Measurements from ENCODE around the gene CENPQ. TPM values are rescaled to one million over a fixed set of nuclear protein-coding genes. Genes with fewer than 3 reads are reported as not detected.

Gene CENPQ, protein sequence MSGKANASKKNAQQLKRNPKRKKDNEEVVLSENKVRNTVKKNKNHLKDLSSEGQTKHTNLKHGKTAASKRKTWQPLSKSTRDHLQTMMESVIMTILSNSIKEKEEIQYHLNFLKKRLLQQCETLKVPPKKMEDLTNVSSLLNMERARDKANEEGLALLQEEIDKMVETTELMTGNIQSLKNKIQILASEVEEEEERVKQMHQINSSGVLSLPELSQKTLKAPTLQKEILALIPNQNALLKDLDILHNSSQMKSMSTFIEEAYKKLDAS
- 1 to 10 TPM; 2.5 to 4.3 (median 2.8) TPM for total RNA-seq

DNA sequence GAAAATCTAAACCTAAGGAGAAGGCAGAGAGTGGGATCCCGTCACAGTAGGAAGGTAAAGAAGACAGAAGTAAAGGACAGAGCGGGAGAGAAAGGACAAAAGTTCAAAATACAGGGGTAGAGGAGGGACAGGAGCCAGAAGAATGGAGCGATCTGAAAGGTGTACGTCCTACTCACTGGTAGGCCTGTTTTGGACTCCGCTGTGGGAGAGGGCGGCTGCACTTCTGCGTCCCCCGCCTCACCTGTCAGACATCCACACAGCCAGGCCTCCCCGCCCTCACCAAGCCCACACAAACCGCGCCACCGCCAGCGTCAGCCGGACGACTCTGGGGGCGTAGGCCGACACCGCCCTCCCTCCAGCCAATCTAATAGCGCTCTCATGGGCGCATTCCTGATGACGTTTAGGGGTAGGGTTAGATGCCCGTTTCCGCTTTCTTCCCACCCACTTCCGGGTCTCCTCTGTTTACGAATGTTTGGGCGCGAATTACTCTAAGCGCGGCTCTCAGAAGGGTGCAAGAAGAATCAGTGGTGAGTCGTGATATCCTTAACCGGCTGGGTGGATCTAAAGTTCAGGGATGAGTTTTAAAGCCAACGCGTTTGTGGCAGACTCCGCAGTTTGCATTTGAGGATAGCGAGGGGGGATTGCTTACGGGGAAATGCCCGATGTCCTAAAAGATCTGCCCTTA is at the start of gene CENPQ, which contains the start of gene MMUT:
Gene CENPQ, plus strand, starts transcription at position 444 of the 685 bp plus-strand sequence. CDS start 6,807 bp downstream, outside the sequence.
Gene MMUT, minus strand, starts transcription at position 327 of the 685 bp plus-strand sequence. CDS start 3,787 bp downstream, outside the sequence.
- H3K4me3 ChIP-seq (ENCODE audit: low read depth, poor library complexity, severe bottlenecking) = peak within 1 kb of the TSS; percentile 77
- peak; percentile 95 to 98 for DNase-seq (ENCODE audit: low spot score in 2 of 2)
- 0 to 1% methylated on average over 37 of the region's 37 CpGs for WGBS, 2 donors
- TF ChIP-seq POLR2A (IDR thresholded peaks at IDR 0.05) = no peak
- TF ChIP-seq, protein P1, sequence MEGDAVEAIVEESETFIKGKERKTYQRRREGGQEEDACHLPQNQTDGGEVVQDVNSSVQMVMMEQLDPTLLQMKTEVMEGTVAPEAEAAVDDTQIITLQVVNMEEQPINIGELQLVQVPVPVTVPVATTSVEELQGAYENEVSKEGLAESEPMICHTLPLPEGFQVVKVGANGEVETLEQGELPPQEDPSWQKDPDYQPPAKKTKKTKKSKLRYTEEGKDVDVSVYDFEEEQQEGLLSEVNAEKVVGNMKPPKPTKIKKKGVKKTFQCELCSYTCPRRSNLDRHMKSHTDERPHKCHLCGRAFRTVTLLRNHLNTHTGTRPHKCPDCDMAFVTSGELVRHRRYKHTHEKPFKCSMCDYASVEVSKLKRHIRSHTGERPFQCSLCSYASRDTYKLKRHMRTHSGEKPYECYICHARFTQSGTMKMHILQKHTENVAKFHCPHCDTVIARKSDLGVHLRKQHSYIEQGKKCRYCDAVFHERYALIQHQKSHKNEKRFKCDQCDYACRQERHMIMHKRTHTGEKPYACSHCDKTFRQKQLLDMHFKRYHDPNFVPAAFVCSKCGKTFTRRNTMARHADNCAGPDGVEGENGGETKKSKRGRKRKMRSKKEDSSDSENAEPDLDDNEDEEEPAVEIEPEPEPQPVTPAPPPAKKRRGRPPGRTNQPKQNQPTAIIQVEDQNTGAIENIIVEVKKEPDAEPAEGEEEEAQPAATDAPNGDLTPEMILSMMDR (IDR thresholded peaks at IDR 0.05) = no peak
- intact Hi-C loops (cut with DNase I; ENCODE audit: low total_unique reads) = no loop called here

DNA sequence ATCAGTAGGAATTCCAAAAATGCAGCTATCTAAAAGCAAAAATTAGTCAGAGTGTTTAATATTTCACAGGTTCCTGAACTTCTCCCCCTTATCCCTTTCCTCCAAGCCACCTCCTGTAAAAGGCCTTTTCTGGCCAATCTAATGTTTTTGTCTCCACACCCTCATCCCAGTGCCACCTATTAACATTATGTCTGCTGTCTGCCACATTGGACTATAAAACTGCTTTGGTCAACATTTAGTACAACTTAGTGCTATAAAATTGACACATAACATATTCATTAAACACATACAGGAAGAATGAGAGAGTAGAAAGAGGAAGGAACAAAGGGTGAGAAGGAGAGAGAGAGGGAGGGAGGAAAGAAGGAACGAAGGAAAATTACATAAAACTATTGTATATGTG is 47.8 kb upstream of the CENPQ start:
- WGBS, 2 donors = 42% methylated on average over 1 of the region's 1 CpG
- H3K4me3 ChIP-seq (ENCODE audit: low read depth, poor library complexity, severe bottlenecking) = no peak overlapping the region
- TF ChIP-seq, protein P1 (IDR thresholded peaks at IDR 0.05) = no peak
- TF ChIP-seq POLR2A (IDR thresholded peaks at IDR 0.05) = no peak
- no peak for DNase-seq (ENCODE audit: low spot score in 2 of 2)
- intact Hi-C loops (cut with DNase I; ENCODE audit: low total_unique reads) = loop anchor here (10.0 kb wide), 1 partner anchor 1631 kb away; the partner anchor contains the start of gene OPN5

DNA sequence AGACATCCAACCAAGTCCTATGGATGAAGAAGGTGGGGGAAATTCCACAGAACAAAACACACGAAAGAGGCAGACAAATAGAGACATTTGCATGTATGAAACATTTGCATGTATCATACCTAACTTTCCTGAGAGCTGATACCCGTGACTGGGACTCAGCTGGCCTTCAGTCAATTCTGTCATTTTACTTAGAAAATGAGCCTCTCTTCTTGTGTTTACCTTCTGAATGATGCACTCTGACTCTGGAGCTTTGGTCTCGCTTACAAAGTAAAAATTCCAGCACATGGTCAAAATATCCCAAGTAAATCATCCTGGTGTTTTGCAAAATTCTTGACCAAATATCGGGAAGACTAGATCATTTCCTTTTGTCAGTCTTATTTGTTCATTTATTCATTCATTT is 47.0 kb upstream of the CENPQ start:
- intact Hi-C loops (cut with DNase I; ENCODE audit: low total_unique reads) = loop anchor here (10.0 kb wide), 1 partner anchor 1631 kb away; the partner anchor contains the start of gene OPN5
- DNase-seq (ENCODE audit: low spot score in 2 of 2) = no peak
- WGBS, 2 donors = 70 to 78% methylated on average over 4 of the region's 4 CpGs
- H3K4me3 ChIP-seq (ENCODE audit: low read depth, poor library complexity, severe bottlenecking) = no peak overlapping the region
- TF ChIP-seq, protein P1 (IDR thresholded peaks at IDR 0.05) = no peak
- no peak for TF ChIP-seq POLR2A (IDR thresholded peaks at IDR 0.05)

DNA sequence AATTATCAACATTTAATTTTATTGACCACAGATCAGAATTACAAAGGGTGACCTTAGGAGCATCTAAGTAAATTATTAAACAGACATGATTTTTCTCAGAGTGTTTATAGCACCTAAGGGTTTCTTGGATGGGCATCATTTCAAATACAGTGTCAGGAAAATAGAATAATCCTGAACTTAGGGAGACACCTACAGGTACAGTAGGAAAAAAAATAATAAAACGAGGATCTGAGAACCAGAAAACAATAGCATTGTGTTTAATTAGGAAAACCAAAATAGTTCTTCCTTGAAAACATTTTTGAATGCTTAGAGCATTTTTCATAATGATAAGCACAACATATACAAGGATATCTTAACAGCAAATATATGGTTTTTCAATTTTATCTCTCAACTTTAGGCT is 39.4 kb upstream of the CENPQ start:
- intact Hi-C loops (cut with DNase I; ENCODE audit: low total_unique reads) = no loop called here
- TF ChIP-seq, protein P1 (IDR thresholded peaks at IDR 0.05) = no peak
- TF ChIP-seq POLR2A (IDR thresholded peaks at IDR 0.05) = no peak
- no peak overlapping the region for H3K4me3 ChIP-seq (ENCODE audit: low read depth, poor library complexity, severe bottlenecking)
- 17 to 27% methylated on average over 1 of the region's 1 CpG for WGBS, 2 donors
- no peak for DNase-seq (ENCODE audit: low spot score in 2 of 2)

DNA sequence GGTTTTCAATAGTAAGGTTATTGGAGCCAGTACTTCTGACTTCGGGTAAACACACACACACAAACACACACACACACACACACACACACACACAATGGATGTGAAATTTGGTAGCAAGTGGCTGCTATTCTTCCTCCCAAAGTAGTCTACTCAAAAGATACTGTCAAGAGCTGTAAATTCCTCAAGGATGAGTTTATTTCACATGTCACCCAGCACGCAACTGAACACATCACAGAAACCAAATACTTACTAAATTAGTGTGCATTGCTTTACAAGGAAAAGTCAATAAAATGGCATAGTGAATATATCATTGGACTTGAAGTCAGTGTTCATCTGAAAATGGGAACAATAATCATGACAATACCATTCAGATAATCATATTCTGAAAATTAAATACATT is 33.0 kb upstream of the CENPQ start:
- 40 to 69% methylated on average over 2 of the region's 2 CpGs for WGBS, 2 donors
- no peak overlapping the region for H3K4me3 ChIP-seq (ENCODE audit: low read depth, poor library complexity, severe bottlenecking)
- intact Hi-C loops (cut with DNase I; ENCODE audit: low total_unique reads) = no loop called here
- no peak for TF ChIP-seq POLR2A (IDR thresholded peaks at IDR 0.05)
- TF ChIP-seq, protein P1 (IDR thresholded peaks at IDR 0.05) = no peak
- DNase-seq (ENCODE audit: low spot score in 2 of 2) = no peak

Measured in lower leg skin (tissue), 4 donors.